ENCODE data around the gene NEGR1. TPM values are rescaled to one million over a fixed set of nuclear protein-coding genes. Genes with fewer than 3 reads are reported as not detected.

The NEGR1 gene
- total RNA-seq, 1 experiment from 2014 or later, result 2.9 TPM

GRCh38 chr1:72063364-72064044, 218.8 kb downstream of the NEGR1 start (continued):
- TF ChIP-seq, protein P1, sequence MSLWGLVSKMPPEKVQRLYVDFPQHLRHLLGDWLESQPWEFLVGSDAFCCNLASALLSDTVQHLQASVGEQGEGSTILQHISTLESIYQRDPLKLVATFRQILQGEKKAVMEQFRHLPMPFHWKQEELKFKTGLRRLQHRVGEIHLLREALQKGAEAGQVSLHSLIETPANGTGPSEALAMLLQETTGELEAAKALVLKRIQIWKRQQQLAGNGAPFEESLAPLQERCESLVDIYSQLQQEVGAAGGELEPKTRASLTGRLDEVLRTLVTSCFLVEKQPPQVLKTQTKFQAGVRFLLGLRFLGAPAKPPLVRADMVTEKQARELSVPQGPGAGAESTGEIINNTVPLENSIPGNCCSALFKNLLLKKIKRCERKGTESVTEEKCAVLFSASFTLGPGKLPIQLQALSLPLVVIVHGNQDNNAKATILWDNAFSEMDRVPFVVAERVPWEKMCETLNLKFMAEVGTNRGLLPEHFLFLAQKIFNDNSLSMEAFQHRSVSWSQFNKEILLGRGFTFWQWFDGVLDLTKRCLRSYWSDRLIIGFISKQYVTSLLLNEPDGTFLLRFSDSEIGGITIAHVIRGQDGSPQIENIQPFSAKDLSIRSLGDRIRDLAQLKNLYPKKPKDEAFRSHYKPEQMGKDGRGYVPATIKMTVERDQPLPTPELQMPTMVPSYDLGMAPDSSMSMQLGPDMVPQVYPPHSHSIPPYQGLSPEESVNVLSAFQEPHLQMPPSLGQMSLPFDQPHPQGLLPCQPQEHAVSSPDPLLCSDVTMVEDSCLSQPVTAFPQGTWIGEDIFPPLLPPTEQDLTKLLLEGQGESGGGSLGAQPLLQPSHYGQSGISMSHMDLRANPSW (CRISPR knock-in tag; conservative IDR thresholded peaks at IDR 0.05; ENCODE audit: low read depth), result no peak
- TF ChIP-seq FOXP1 (CRISPR knock-in tag; IDR thresholded peaks at IDR 0.05; ENCODE audit: borderline replicate concordance) (no peak), IRF2 (CRISPR knock-in tag; IDR thresholded peaks at IDR 0.05; ENCODE audit: borderline replicate concordance, low read depth) (no peak)

DNA sequence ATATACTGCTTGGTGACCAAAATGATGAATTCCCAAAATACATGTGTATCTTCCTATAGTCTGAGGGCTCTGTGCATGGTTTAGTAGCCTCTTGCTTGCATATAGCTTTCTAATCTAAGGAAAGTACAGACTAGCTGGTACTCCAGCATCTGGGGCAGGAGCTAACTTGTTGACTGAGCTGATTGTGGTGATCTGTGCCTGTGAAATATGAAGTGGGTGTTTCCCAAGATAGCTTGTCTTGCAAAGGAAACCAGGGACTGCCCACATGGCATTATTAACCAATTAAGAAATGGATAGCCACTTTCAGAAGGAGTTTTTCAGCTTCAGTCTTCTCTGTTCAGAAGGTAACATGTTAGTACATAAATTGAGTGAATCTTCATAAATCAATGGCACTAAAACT, 219.8 kb downstream of the NEGR1 start:
- no peaks in the 10 kb centered on the region for H3K27me3 Mint-ChIP-seq (ENCODE audit: low read depth)
- TF ChIP-seq, protein P2, sequence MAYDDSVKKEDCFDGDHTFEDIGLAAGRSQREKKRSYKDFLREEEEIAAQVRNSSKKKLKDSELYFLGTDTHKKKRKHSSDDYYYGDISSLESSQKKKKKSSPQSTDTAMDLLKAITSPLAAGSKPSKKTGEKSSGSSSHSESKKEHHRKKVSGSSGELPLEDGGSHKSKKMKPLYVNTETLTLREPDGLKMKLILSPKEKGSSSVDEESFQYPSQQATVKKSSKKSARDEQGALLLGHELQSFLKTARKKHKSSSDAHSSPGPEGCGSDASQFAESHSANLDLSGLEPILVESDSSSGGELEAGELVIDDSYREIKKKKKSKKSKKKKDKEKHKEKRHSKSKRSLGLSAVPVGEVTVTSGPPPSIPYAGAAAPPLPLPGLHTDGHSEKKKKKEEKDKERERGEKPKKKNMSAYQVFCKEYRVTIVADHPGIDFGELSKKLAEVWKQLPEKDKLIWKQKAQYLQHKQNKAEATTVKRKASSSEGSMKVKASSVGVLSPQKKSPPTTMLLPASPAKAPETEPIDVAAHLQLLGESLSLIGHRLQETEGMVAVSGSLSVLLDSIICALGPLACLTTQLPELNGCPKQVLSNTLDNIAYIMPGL (CRISPR knock-in tag; IDR thresholded peaks at IDR 0.05), result no peak
- TF ChIP-seq SP1 (CRISPR knock-in tag; conservative IDR thresholded peaks at IDR 0.05) (no peak), SOX15 (CRISPR knock-in tag; IDR thresholded peaks at IDR 0.05) (no peak), FOXP1 (CRISPR knock-in tag; IDR thresholded peaks at IDR 0.05; ENCODE audit: borderline replicate concordance) (no peak), ERG (CRISPR knock-in tag; IDR thresholded peaks at IDR 0.05) (no peak), FOXP4 (CRISPR knock-in tag; IDR thresholded peaks at IDR 0.05) (no peak), ZNF263 (CRISPR knock-in tag; IDR thresholded peaks at IDR 0.05; ENCODE audit: low read depth) (no peak), NFATC4 (CRISPR knock-in tag; IDR thresholded peaks at IDR 0.05) (no peak)
- TF ChIP-seq, protein P3, sequence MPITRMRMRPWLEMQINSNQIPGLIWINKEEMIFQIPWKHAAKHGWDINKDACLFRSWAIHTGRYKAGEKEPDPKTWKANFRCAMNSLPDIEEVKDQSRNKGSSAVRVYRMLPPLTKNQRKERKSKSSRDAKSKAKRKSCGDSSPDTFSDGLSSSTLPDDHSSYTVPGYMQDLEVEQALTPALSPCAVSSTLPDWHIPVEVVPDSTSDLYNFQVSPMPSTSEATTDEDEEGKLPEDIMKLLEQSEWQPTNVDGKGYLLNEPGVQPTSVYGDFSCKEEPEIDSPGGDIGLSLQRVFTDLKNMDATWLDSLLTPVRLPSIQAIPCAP (CRISPR knock-in tag; IDR thresholded peaks at IDR 0.05), result no peak
- ATAC-seq, result no peak
- ChIA-PET POLR2A (interaction anchor here (0.6 kb wide), 1 partner anchor 9 kb away, joined by 4 read pairs; no protein-coding TSS in a partner anchor), CTCF (no interaction called here)
- H3K4me1 Mint-ChIP-seq, result peaks cover 9% of the 10 kb centered on the region
- no peak overlapping the region for H3K4me3 Mint-ChIP-seq
- DNase-seq (ENCODE audit: low spot score), result no peak
- no peaks in the 10 kb centered on the region for H3K36me3 Mint-ChIP-seq
- H3K9me3 Mint-ChIP-seq, result no peaks in the 10 kb centered on the region
- H3K27ac Mint-ChIP-seq, result no peak overlapping the region

DNA sequence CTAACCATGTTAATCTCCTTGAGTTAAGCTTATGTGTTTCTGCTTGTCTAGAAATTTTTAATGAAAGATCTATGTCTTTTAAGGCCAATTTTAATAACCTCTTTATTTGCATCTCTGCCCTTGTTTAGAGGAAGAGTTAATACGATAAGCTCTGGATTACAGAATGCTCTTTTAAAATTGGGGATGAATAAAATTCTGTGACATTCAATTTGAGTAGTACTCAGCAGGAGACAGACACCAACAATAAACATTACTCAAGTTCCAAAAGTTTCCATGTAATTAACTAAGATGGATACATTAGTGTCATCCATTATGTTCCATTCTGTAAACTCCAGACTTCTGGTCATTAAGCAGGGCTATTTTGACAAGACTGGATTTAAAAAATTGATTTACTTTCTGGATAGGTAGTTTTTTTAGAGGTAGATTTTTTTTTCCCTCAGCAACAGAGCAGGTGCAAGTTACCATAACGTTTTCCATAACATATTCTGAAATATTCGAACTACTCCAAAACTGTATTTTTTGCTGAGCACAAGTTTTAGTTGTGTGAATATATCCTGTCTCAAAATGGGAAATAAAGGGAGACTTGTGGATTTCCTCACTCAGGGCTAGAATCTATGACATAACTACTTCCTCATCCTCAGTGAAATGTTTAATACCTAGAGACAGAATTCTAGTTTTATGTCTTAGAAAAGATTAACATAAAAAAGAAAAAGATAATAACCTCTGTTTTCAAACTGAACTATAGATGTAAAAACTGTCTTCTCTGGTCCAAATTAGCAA, 221.7 kb downstream of the NEGR1 start:
- Mint-ChIP-seq H3K36me3 (no peaks in the 10 kb centered on the region), H3K4me1 (peaks cover 9% of the 10 kb centered on the region), H3K27me3 (ENCODE audit: low read depth) (no peaks in the 10 kb centered on the region), H3K27ac (no peak overlapping the region), H3K4me3 (no peak overlapping the region), H3K9me3 (no peaks in the 10 kb centered on the region)
- ATAC-seq, result no peak
- ChIA-PET CTCF (no interaction called here), POLR2A (no interaction called here)
- no peak for DNase-seq (ENCODE audit: low spot score)
- TF ChIP-seq SMAD3 (CRISPR knock-in tag; IDR thresholded peaks at IDR 0.05; ENCODE audit: borderline replicate concordance) (no peak), ZNF416 (CRISPR knock-in tag; IDR thresholded peaks at IDR 0.05) (no peak)
- TF ChIP-seq, protein P4, sequence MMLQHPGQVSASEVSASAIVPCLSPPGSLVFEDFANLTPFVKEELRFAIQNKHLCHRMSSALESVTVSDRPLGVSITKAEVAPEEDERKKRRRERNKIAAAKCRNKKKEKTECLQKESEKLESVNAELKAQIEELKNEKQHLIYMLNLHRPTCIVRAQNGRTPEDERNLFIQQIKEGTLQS (CRISPR knock-in tag; conservative IDR thresholded peaks at IDR 0.05), result no peak
- TF ChIP-seq, protein P5, sequence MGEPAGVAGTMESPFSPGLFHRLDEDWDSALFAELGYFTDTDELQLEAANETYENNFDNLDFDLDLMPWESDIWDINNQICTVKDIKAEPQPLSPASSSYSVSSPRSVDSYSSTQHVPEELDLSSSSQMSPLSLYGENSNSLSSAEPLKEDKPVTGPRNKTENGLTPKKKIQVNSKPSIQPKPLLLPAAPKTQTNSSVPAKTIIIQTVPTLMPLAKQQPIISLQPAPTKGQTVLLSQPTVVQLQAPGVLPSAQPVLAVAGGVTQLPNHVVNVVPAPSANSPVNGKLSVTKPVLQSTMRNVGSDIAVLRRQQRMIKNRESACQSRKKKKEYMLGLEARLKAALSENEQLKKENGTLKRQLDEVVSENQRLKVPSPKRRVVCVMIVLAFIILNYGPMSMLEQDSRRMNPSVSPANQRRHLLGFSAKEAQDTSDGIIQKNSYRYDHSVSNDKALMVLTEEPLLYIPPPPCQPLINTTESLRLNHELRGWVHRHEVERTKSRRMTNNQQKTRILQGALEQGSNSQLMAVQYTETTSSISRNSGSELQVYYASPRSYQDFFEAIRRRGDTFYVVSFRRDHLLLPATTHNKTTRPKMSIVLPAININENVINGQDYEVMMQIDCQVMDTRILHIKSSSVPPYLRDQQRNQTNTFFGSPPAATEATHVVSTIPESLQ (CRISPR knock-in tag; IDR thresholded peaks at IDR 0.05), result no peak
